ENCODE measurements around the gene TBC1D12.

The TBC1D12 gene

GRCh38 chr10:94409021-94409657, 6.8 kb downstream of the TBC1D12 start:
- Histone ChIP-seq H4K20me1 (ENCODE audit: insufficient read depth, low read length) (no peaks in the 10 kb centered on the region), H3K36me3 (replicated peaks; ENCODE audit: insufficient read depth, low read length) (no peaks in the 10 kb centered on the region), H3K4me1 (ENCODE audit: low read length) (peaks cover 26% of the 10 kb centered on the region), H3K27me3 (replicated peaks; ENCODE audit: insufficient read depth, low read length) (no peaks in the 10 kb centered on the region), H2AFZ (ENCODE audit: low read length) (no peak overlapping the region), H3F3A (ENCODE audit: insufficient read depth, low read length) (peaks cover 1% of the 10 kb centered on the region; the same call in 1 of the 2 replicates), H3K4me2 (ENCODE audit: low read depth, low read length) (no peak overlapping the region), H3K9ac (ENCODE audit: low read length) (no peak overlapping the region), H3K27ac (ENCODE audit: low read length) (no peak overlapping the region), H3K9me3 (replicated peaks; ENCODE audit: insufficient read depth, low read length) (no peaks in the 10 kb centered on the region), H3K9me2 (replicated peaks; ENCODE audit: insufficient read depth, low read length) (no peaks in the 10 kb centered on the region), H3K4me3 (ENCODE audit: low read length) (no peak overlapping the region), H3K79me2 (ENCODE audit: low read length) (peaks cover 98% of the 10 kb centered on the region)
- DNase-seq: no peak
- TF ChIP-seq CTCF (IDR thresholded peaks at IDR 0.05; ENCODE audit: low read length) (no peak), EZH2phosphoT487 (IDR thresholded peaks at IDR 0.05; ENCODE audit: low read length) (no peak), EZH2 (optimal IDR thresholded peaks at IDR 0.05; ENCODE audit: low read depth, low read length) (no peak)

- H4K20me1 ChIP-seq (ENCODE audit: insufficient read depth, low read length): no peaks in the 10 kb centered on the region
- no peaks in the 10 kb centered on the region for H3K27me3 ChIP-seq (replicated peaks; ENCODE audit: insufficient read depth, low read length)
- no peak overlapping the region for H3K4me2 ChIP-seq (ENCODE audit: low read depth, low read length)
- no peak overlapping the region for H3K9ac ChIP-seq (ENCODE audit: low read length)
- no peak overlapping the region for H3K27ac ChIP-seq (ENCODE audit: low read length)
- H3K36me3 ChIP-seq (replicated peaks; ENCODE audit: insufficient read depth, low read length): no peaks in the 10 kb centered on the region
- no peak overlapping the region for H2AFZ ChIP-seq (ENCODE audit: low read length)
- no peaks in the 10 kb centered on the region for H3K9me3 ChIP-seq (replicated peaks; ENCODE audit: insufficient read depth, low read length)
- no peak overlapping the region for H3K4me3 ChIP-seq (ENCODE audit: low read length)
- no peak for TF ChIP-seq CTCF (IDR thresholded peaks at IDR 0.05; ENCODE audit: low read length)
- no peak for TF ChIP-seq EZH2 (optimal IDR thresholded peaks at IDR 0.05; ENCODE audit: low read depth, low read length)
- TF ChIP-seq EZH2phosphoT487 (IDR thresholded peaks at IDR 0.05; ENCODE audit: low read length): no peak
- peaks cover 98% of the 10 kb centered on the region for H3K79me2 ChIP-seq (ENCODE audit: low read length)
- H3K9me2 ChIP-seq (replicated peaks; ENCODE audit: insufficient read depth, low read length): no peaks in the 10 kb centered on the region
- no peak for DNase-seq
- H3K4me1 ChIP-seq (ENCODE audit: low read length): peaks cover 22% of the 10 kb centered on the region
- no peaks in the 10 kb centered on the region; the same call in 1 of the 2 replicates for H3F3A ChIP-seq (ENCODE audit: insufficient read depth, low read length)
Measured at GRCh38 chr10:94411304-94411703, 9.0 kb downstream of the TBC1D12 start.

GRCh38 chr10:94412449-94412848, 10.1 kb downstream of the TBC1D12 start:
- H3K27me3 ChIP-seq (replicated peaks; ENCODE audit: insufficient read depth, low read length): no peaks in the 10 kb centered on the region
- H3K9me3 ChIP-seq (replicated peaks; ENCODE audit: insufficient read depth, low read length): no peaks in the 10 kb centered on the region
- no peaks in the 10 kb centered on the region for H3K36me3 ChIP-seq (replicated peaks; ENCODE audit: insufficient read depth, low read length)
- no peak for DNase-seq
- H3K4me2 ChIP-seq (ENCODE audit: low read depth, low read length): peak overlapping the region; percentile 53; the same call in 1 of the 2 replicates
- H4K20me1 ChIP-seq (ENCODE audit: insufficient read depth, low read length): no peaks in the 10 kb centered on the region
- H3K27ac ChIP-seq (ENCODE audit: low read length): no peak overlapping the region
- no peak overlapping the region for H3K4me3 ChIP-seq (ENCODE audit: low read length)
- H3K79me2 ChIP-seq (ENCODE audit: low read length): peaks cover 97% of the 10 kb centered on the region
- TF ChIP-seq EZH2phosphoT487 (IDR thresholded peaks at IDR 0.05; ENCODE audit: low read length) (no peak), EZH2 (optimal IDR thresholded peaks at IDR 0.05; ENCODE audit: low read depth, low read length) (no peak), CTCF (IDR thresholded peaks at IDR 0.05; ENCODE audit: low read length) (no peak)
- H3F3A ChIP-seq (ENCODE audit: insufficient read depth, low read length): no peaks in the 10 kb centered on the region; the same call in 1 of the 2 replicates
- no peak overlapping the region for H3K9ac ChIP-seq (ENCODE audit: low read length)
- H3K4me1 ChIP-seq (ENCODE audit: low read length): peaks cover 22% of the 10 kb centered on the region
- no peaks in the 10 kb centered on the region for H3K9me2 ChIP-seq (replicated peaks; ENCODE audit: insufficient read depth, low read length)
- no peak overlapping the region for H2AFZ ChIP-seq (ENCODE audit: low read length)

Data from MM.1S (cell line).